Measurements from ENCODE around the gene POP5.

GRCh38 chr12:120573560-120573959, 7.6 kb downstream of the POP5 start:
- TF ChIP-seq CTCF (conservative IDR thresholded peaks at IDR 0.05; ENCODE audit: low read depth in 2 of 2) (no peak), POLR2AphosphoS5 (IDR thresholded peaks at IDR 0.05; ENCODE audit: low read depth) (no peak), EZH2phosphoT487 (IDR thresholded peaks at IDR 0.05; ENCODE audit: unreplicated experiment) (no peak), ETS1 (IDR thresholded peaks at IDR 0.05) (no peak), CREB1 (CRISPR knock-in tag; IDR thresholded peaks at IDR 0.05; ENCODE audit: low read depth) (no peak)
